ENCODE data around the gene CHGA.

Gene CHGA

GRCh38 chr14:92945544-92945943 lies 22.6 kb downstream of the CHGA start:
- no peak for DNase-seq (ENCODE audit: low read depth)

GRCh38 chr14:92945959-92946846 lies 23.3 kb downstream of the CHGA start:
- no peak for DNase-seq (ENCODE audit: low read depth)

GRCh38 chr14:92946847-92947545 lies 24.0 kb downstream of the CHGA start:
- DNase-seq (ENCODE audit: low read depth): no peak

GRCh38 chr14:92948647-92949046 lies 25.7 kb downstream of the CHGA start:
- DNase-seq (ENCODE audit: low read depth): no peak

- DNase-seq (ENCODE audit: low read depth): no peak
Measured at GRCh38 chr14:92949496-92950192, 26.7 kb downstream of the CHGA start.

GRCh38 chr14:92950193-92950540 lies 27.2 kb downstream of the CHGA start:
- DNase-seq (ENCODE audit: low read depth): no peak

GRCh38 chr14:92950773-92951172 lies 27.8 kb downstream of the CHGA start:
- no peak for DNase-seq (ENCODE audit: low read depth)

- DNase-seq (ENCODE audit: low read depth): no peak
Measured at GRCh38 chr14:92951261-92951660, 28.3 kb downstream of the CHGA start.

GRCh38 chr14:92951912-92952471 lies 29.0 kb downstream of the CHGA start:
- peak; percentile 76 for DNase-seq (ENCODE audit: low read depth)

GRCh38 chr14:92952481-92953298 lies 29.7 kb downstream of the CHGA start:
- DNase-seq (ENCODE audit: low read depth): no peak

- DNase-seq (ENCODE audit: low read depth): no peak
Measured at GRCh38 chr14:92953526-92953925, 30.6 kb downstream of the CHGA start.

GRCh38 chr14:92954933-92955332 lies 32.0 kb downstream of the CHGA start:
- DNase-seq (ENCODE audit: low read depth): no peak

- DNase-seq (ENCODE audit: low read depth): no peak
Measured at GRCh38 chr14:92955381-92955780, 32.4 kb downstream of the CHGA start.

- DNase-seq (ENCODE audit: low read depth): no peak
Measured at GRCh38 chr14:92956961-92957360, 34.0 kb downstream of the CHGA start.

- no peak for DNase-seq (ENCODE audit: low read depth)
Measured at GRCh38 chr14:92958373-92959188, 35.6 kb downstream of the CHGA start.

GRCh38 chr14:92959189-92959531 lies 36.2 kb downstream of the CHGA start:
- DNase-seq (ENCODE audit: low read depth): no peak

GRCh38 chr14:92959761-92960680 lies 37.1 kb downstream of the CHGA start:
- no peak for DNase-seq (ENCODE audit: low read depth)

- no peak for DNase-seq (ENCODE audit: low read depth)
Measured at GRCh38 chr14:92960706-92961566, 38.0 kb downstream of the CHGA start.

- no peak for DNase-seq (ENCODE audit: low read depth)
Measured at GRCh38 chr14:92961567-92961855, 38.6 kb downstream of the CHGA start.
